22Rv1 (cell line): ENCODE measurements around the gene MEGF11.

Experiments
- H3K27ac ChIP-seq: fragments of 450-650 bp; 2 replicates; pipeline ENCODE4 v1.5.1; 2017
- ZFX ChIP-seq: fragments of 450-650 bp; IDR thresholded peaks from 2 replicates; pipeline ENCODE4 v1.6.1; 2017; ENCODE audit warnings: antibody characterized with exemption, borderline replicate concordance
- TF ChIP-seq, protein P1 (sequence below): fragments of 450-650 bp; IDR thresholded peaks from 2 replicates; pipeline ENCODE4 v1.5.1; 2017; ENCODE audit warnings: mild to moderate bottlenecking

MEGF11 gene

DNA sequence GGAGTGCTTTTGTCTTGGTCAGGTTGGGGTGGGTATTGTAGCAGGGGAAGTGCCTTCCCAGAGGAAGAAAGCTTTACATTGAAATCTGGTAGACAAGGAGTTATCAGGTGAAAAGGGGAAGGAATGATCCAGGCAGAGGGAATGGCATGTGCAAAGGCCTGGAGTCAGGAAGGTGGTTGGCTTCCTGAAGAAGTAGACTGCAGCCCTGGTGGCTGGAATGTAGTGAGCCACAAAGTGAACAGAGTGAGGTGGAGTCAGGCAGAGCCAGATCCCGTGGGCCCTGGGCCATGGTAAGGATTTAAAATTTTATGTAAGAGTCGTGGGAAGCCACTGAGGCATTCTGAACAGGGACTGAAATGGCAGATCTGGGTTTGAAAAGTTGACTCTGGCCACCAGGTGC lies 326.0 kb downstream of the MEGF11 start:
- H3K27ac ChIP-seq, result no peak overlapping the region
- TF ChIP-seq, protein P1, sequence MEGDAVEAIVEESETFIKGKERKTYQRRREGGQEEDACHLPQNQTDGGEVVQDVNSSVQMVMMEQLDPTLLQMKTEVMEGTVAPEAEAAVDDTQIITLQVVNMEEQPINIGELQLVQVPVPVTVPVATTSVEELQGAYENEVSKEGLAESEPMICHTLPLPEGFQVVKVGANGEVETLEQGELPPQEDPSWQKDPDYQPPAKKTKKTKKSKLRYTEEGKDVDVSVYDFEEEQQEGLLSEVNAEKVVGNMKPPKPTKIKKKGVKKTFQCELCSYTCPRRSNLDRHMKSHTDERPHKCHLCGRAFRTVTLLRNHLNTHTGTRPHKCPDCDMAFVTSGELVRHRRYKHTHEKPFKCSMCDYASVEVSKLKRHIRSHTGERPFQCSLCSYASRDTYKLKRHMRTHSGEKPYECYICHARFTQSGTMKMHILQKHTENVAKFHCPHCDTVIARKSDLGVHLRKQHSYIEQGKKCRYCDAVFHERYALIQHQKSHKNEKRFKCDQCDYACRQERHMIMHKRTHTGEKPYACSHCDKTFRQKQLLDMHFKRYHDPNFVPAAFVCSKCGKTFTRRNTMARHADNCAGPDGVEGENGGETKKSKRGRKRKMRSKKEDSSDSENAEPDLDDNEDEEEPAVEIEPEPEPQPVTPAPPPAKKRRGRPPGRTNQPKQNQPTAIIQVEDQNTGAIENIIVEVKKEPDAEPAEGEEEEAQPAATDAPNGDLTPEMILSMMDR, result 0 out of 2 replicates have a peak, but pooled peaks have one; percentile 13
- TF ChIP-seq ZFX, result no peak

DNA sequence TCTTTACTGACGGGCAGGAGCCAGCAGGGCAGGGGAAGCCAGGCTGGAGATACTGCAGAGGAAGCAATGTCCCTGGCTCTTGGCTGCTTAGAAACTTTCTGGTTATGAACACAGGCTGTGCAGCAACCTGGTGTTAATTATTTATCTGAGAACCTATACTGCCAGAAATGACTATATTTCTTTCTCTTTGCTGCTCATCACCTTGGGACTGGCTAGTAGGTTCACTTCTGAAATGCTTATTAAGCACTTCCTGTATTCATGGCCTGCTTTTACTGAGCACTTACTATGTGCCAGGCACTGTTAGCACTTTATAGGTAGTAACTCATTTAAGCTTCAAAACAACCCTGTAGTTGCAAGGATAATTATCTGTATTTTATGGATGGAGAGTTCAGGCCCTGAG lies 326.7 kb downstream of the MEGF11 start:
- TF ChIP-seq, protein P1, result no peak
- no peak for TF ChIP-seq ZFX
- no peak overlapping the region for H3K27ac ChIP-seq

DNA sequence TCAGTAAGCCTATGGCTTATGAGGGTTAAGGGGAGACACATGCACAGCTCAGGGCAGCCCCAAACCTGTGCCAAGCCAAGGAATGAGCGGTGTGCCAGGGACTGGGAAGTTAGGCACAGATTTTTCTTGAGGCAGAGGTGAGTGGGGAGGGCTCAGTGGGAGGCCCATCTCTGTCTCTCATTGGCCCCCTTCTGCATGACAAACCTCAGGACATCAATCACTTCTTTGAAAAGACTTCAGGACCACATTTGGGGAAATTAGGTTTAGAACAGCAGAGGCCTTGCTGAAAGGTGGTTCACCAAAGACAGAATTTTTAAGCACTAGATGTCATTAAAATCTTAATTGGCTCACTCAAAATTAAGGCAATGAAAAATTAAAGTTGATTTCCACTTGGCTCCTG lies 327.1 kb downstream of the MEGF11 start:
- no peak overlapping the region for H3K27ac ChIP-seq
- no peak for TF ChIP-seq ZFX
- TF ChIP-seq, protein P1, result no peak

DNA sequence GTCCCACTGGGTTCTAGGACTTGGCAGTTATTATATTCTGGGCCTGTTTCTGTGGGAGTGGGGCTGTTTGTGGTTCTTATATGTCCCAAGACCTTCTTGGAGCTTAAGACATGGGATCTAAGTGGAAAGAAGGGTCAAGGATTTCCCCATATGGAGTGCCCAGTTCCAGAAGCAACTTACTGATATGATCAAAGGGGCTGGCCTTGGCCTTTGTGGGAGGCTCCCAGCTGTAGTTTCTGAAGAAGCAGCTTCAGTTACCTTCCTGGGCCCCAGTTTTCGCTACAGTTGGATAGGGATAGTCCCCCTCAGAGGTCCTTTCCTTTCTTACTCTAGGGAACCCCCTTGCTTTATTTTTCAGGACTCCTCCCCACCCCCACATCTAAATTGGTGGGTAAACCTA lies 328.2 kb downstream of the MEGF11 start:
- no peak for TF ChIP-seq ZFX
- TF ChIP-seq, protein P1, result no peak
- H3K27ac ChIP-seq, result no peak overlapping the region

DNA sequence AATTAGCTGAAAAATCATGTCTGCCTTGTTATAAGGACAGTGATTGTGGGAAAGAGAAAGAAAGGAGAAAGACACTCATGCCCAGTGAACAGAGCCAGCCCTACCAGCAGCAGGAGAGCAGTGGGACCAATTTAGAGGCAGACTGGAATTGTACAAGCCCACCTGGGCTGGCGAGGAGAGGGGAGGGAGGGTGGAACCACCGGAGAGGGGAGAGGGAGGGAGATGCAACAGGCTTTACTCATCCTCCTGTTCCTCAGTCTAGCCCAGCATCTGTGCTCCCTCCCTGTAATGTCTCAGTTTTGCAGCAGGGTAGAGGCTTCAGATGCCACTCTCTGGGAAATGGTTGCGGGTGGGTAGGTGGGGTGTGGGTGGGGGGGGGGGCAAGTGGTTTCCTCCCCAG lies 329.5 kb downstream of the MEGF11 start:
- no peak overlapping the region for H3K27ac ChIP-seq
- TF ChIP-seq, protein P1, result no peak
- no peak for TF ChIP-seq ZFX

DNA sequence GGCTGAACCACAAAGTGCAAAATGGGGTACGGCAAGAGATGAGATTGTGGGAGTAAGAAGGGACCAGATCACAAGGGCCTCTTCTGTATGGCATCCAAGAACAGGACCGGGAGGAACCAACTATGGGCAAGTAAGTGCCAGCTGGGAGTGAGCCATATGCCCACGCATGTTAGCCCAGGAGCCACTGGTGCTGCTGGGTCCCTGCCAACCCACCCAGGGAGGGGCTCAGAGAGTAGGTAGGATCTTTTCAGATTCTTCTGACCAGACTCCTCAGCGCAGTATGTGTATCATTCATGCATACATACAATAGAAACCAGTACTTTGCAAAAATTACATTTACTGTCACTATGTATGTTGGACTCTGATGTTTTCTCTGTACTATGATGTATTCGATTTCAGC lies 330.3 kb downstream of the MEGF11 start:
- TF ChIP-seq ZFX, result no peak
- TF ChIP-seq, protein P1, result no peak
- H3K27ac ChIP-seq, result no peak overlapping the region

DNA sequence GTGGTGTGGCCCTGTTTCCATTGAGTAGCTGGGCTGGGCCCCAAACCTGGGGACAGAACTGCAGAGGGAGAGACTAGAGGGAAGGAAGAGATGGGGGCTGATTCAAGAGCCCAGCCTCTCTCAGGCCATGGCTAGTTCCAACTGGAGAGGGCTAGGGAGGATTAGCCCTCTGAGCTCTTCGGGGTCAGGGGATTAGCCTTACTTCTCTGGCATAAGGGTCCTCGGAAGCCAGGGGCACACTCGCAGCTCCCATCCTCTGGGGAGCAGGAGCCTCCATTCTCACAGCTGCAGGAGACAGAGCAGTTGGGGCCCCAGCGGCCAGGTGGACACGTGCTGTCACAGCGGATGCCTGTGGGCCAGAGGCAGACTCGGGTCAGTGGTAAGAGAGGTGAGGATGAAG lies 330.9 kb downstream of the MEGF11 start:
- TF ChIP-seq, protein P1, result no peak
- TF ChIP-seq ZFX, result no peak
- no peak overlapping the region for H3K27ac ChIP-seq
